Measurements from ENCODE around the gene CNR1.

Gene CNR1

GRCh38 chr6:88143421-88144157 lies 22.6 kb downstream of the CNR1 start:
- peak; percentile 17 for DNase-seq (ENCODE audit: low spot score)

- DNase-seq (ENCODE audit: low spot score), result no peak
Observed at GRCh38 chr6:88142297-88142668, 23.9 kb downstream of the CNR1 start.

GRCh38 chr6:88141561-88142296 lies 24.4 kb downstream of the CNR1 start:
- DNase-seq (ENCODE audit: low spot score), result no peak

- no peak for DNase-seq (ENCODE audit: low spot score)
Observed at GRCh38 chr6:88137915-88138314, 28.2 kb downstream of the CNR1 start.

- no peak for DNase-seq (ENCODE audit: low spot score)
Observed at GRCh38 chr6:88135578-88136114, 30.5 kb downstream of the CNR1 start.

GRCh38 chr6:88134575-88134974 lies 31.6 kb downstream of the CNR1 start:
- no peak for DNase-seq (ENCODE audit: low spot score)

- no peak for DNase-seq (ENCODE audit: low spot score)
Observed at GRCh38 chr6:88133718-88134117, 32.4 kb downstream of the CNR1 start.

GRCh38 chr6:88124925-88125557 lies 41.1 kb downstream of the CNR1 start:
- no peak for DNase-seq (ENCODE audit: low spot score)

- no peak for DNase-seq (ENCODE audit: low spot score)
Observed at GRCh38 chr6:88120635-88121034, 45.5 kb downstream of the CNR1 start.

- DNase-seq (ENCODE audit: low spot score), result no peak
Observed at GRCh38 chr6:88119769-88120168, 46.4 kb downstream of the CNR1 start.

- DNase-seq (ENCODE audit: low spot score), result no peak
Observed at GRCh38 chr6:88116276-88116675, 49.9 kb downstream of the CNR1 start.

- DNase-seq (ENCODE audit: low spot score), result no peak
Observed at GRCh38 chr6:88115307-88115706, 50.8 kb downstream of the CNR1 start.

GRCh38 chr6:88114838-88115237 lies 51.3 kb downstream of the CNR1 start:
- DNase-seq (ENCODE audit: low spot score), result no peak

GRCh38 chr6:88111991-88112390 lies 54.2 kb downstream of the CNR1 start:
- no peak for DNase-seq (ENCODE audit: low spot score)

- DNase-seq (ENCODE audit: low spot score), result no peak
Observed at GRCh38 chr6:88107241-88107640, 58.9 kb downstream of the CNR1 start.

GRCh38 chr6:88105741-88106340 lies 60.3 kb downstream of the CNR1 start:
- no peak for DNase-seq (ENCODE audit: low spot score)

Data from pons (tissue), 1 donor.